ENCODE results near the gene PYROXD2. TPM values are rescaled to one million over a fixed set of nuclear protein-coding genes. Genes with fewer than 3 reads are reported as not detected.
"Not testable (repeated sequence)": the region's sequence is repeated elsewhere in the genome, so short reads cannot be mapped to it uniquely, and the experiment has no call there.

The PYROXD2 gene
- polyA plus RNA-seq, 3 donors = 26.2 to 41.3 (median 32.1) TPM

GRCh38 chr10:98396096-98397063, 18.6 kb downstream of the PYROXD2 start:
- DNase-seq = no peak

- no peak for DNase-seq
These were observed 20.0 kb downstream of the PYROXD2 start for GRCh38 chr10:98394851-98395440.

GRCh38 chr10:98391578-98391991, 23.4 kb downstream of the PYROXD2 start:
- no peak for DNase-seq

GRCh38 chr10:98391065-98391464, 23.9 kb downstream of the PYROXD2 start:
- DNase-seq = no peak

GRCh38 chr10:98390406-98390805, 24.6 kb downstream of the PYROXD2 start:
- no peak for DNase-seq

GRCh38 chr10:98389398-98389797, 25.6 kb downstream of the PYROXD2 start:
- DNase-seq = no peak

GRCh38 chr10:98388101-98388655, 26.8 kb downstream of the PYROXD2 start:
- DNase-seq = no peak

GRCh38 chr10:98384531-98385133, 30.4 kb downstream of the PYROXD2 start:
- DNase-seq = no peak

- DNase-seq = no peak
These were observed 31.1 kb downstream of the PYROXD2 start for GRCh38 chr10:98383869-98384268.

GRCh38 chr10:98383134-98383667, 31.8 kb downstream of the PYROXD2 start:
- DNase-seq = not testable (repeated sequence)

GRCh38 chr10:98382691-98383101, 32.3 kb downstream of the PYROXD2 start:
- DNase-seq = no peak

- no peak for DNase-seq
These were observed 34.3 kb downstream of the PYROXD2 start for GRCh38 chr10:98380493-98381339.

- DNase-seq = no peak
These were observed 36.3 kb downstream of the PYROXD2 start for GRCh38 chr10:98378722-98379121.

GRCh38 chr10:98377536-98377935, 37.4 kb downstream of the PYROXD2 start:
- DNase-seq = no peak

- DNase-seq = no peak
These were observed 38.0 kb downstream of the PYROXD2 start for GRCh38 chr10:98377001-98377400.

GRCh38 chr10:98376485-98376884, 38.5 kb downstream of the PYROXD2 start:
- peak; percentile 84 for DNase-seq

GRCh38 chr10:98374217-98374985, 40.6 kb downstream of the PYROXD2 start:
- DNase-seq = no peak

GRCh38 chr10:98373260-98374040, 41.5 kb downstream of the PYROXD2 start:
- DNase-seq = no peak
